GM12872 (cell line): Measurements from ENCODE around the gene CST2.

ENCODE experiments used
- CTCF ChIP-seq: IDR thresholded peaks from 3 replicates; pipeline ENCODE4 v1.5.1; 2011; ENCODE audit warnings: low read depth, mild to moderate bottlenecking, low read length, moderate library complexity; ENCODE audit not compliant: insufficient read depth

The CST2 gene

GRCh38 chr20:23794841-23795240 lies 31.7 kb downstream of the CST2 start:
- TF ChIP-seq CTCF = no peak

- no peak for TF ChIP-seq CTCF
Observed at GRCh38 chr20:23794065-23794464, 32.5 kb downstream of the CST2 start.

- no peak for TF ChIP-seq CTCF
Observed at GRCh38 chr20:23783447-23783846, 43.1 kb downstream of the CST2 start.

- TF ChIP-seq CTCF = peak; percentile 72
Observed at GRCh38 chr20:23782366-23782983, 44.1 kb downstream of the CST2 start.

- TF ChIP-seq CTCF = no peak
Observed at GRCh38 chr20:23776067-23776771, 50.3 kb downstream of the CST2 start.

GRCh38 chr20:23774081-23774480 lies 52.4 kb downstream of the CST2 start:
- no peak for TF ChIP-seq CTCF
